DND-41 (cell line): ENCODE measurements around the gene ARHGAP27.

Experiments
- ATAC-seq: fragments of 200-7000 bp; cut with Tn5 transposase; 3 replicates; pipeline ENCODE4 v1.9.1; 2021; ENCODE audit warnings: low read depth; ENCODE audit not compliant: insufficient read depth
- DNase-seq: peaks from one replicate; pipeline ENCODE4 v3.0.0-alpha.2; 2020
- H2AFZ ChIP-seq: 2 replicates; pipeline ENCODE4 v1.6.0; 2012; ENCODE audit warnings: low read depth, low read length
- H3K27ac ChIP-seq: 2 replicates; pipeline ENCODE4 v1.5.1; 2012; ENCODE audit warnings: low read length, inconsistent platforms
- H3K27me3 ChIP-seq: fragments of 200-600 bp; sonication (generic); 2 replicates; pipeline ENCODE4 v1.6.0; 2012; ENCODE audit warnings: low read length, mild to moderate bottlenecking, inconsistent platforms; ENCODE audit not compliant: insufficient read depth, poor library complexity
- H3K36me3 ChIP-seq: 2 replicates; pipeline ENCODE4 v1.5.1; 2012; ENCODE audit warnings: low read length, inconsistent platforms; ENCODE audit not compliant: insufficient read depth
- H3K4me1 ChIP-seq: 2 replicates; pipeline ENCODE4 v1.5.1; 2012; ENCODE audit warnings: mild to moderate bottlenecking, low read length; ENCODE audit not compliant: insufficient read depth
- H3K4me2 ChIP-seq: 2 replicates; pipeline ENCODE4 v1.6.0; 2012; ENCODE audit warnings: mild to moderate bottlenecking, moderate library complexity, low read length, inconsistent platforms; ENCODE audit not compliant: insufficient read depth
- H3K4me3 ChIP-seq, 2 experiments: fragments of 200-600 bp in 1 of 2; shearing (Covaris generic) in 1 of 2; 2 replicates each; pipeline ENCODE4 v1.5.1; 2012 to 2016; ENCODE audit warnings: inconsistent platforms in 2 of 2, low read length in 2 of 2, mild to moderate bottlenecking in 2 of 2, low read depth in 1 of 2, moderate library complexity in 1 of 2
- H3K79me2 ChIP-seq: 2 replicates; pipeline ENCODE4 v1.6.0; 2012; ENCODE audit warnings: low read length, inconsistent platforms; ENCODE audit not compliant: insufficient read depth
- H3K9ac ChIP-seq: 2 replicates; pipeline ENCODE4 v1.6.0; 2012; ENCODE audit warnings: low read depth, mild to moderate bottlenecking, inconsistent platforms, low read length, moderate library complexity
- H3K9me3 ChIP-seq: 2 replicates; pipeline ENCODE4 v1.5.1; 2012; ENCODE audit warnings: low read length, moderate library complexity, mild to moderate bottlenecking, inconsistent platforms; ENCODE audit not compliant: insufficient read depth, severe bottlenecking
- H4K20me1 ChIP-seq: 2 replicates; pipeline ENCODE4 v1.6.0; 2012; ENCODE audit warnings: low read length; ENCODE audit not compliant: insufficient read depth
- CTCF ChIP-seq: IDR thresholded peaks from 2 replicates; pipeline ENCODE4 v1.5.1; 2012; ENCODE audit warnings: borderline replicate concordance, low read length, moderate library complexity, mild to moderate bottlenecking; ENCODE audit not compliant: poor library complexity, severe bottlenecking; ENCODE audit errors: extremely low read depth
- EZH2 ChIP-seq: IDR thresholded peaks from 3 replicates; pipeline ENCODE4 v1.6.1; 2012; ENCODE audit warnings: borderline replicate concordance, low read depth, mild to moderate bottlenecking, moderate library complexity, low read length, inconsistent platforms; ENCODE audit not compliant: severe bottlenecking

Gene ARHGAP27

DNA sequence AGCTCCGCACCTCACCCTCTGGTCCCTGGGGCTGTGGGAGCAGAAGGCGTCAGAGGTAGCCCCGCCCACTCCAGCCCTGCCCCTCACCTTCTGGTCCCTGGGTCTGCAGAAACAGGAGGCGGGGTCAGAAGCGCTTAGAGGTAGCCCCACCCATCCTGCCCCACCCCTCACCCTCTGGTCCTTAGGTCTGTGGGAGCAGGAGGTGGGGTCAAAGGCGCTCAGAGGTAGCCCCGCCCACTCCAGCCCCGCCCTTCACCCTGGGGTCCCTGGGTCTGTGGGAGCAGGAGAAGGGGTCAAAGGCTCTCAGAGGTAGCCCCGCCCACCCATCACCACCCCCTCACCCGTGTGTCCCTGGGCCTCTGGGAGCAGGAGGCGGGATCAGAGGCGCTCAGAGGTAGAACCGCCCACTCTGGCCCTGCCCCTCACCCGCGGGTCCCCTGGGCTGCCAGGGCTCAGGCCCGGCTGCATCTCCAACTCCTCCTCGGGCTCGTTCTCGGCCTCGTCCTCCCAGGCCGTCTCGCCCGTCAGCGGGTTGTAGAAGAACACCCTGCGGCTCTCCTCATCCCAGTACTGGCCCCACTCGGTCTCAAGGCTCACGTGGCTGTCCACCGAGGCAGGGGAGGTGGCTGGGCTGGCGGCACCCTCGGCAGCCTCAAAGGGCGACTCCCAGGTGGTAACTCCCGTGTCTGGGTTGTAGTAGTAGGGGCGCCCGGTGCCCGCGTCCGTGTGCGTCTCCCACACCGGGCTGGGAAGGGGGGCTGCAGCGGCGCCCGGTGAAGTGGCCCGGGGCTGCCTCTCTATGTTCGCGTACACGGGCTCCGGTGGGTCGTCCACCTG lies 27.2 kb downstream of the ARHGAP27 start:
- H3K36me3 ChIP-seq = peaks cover 55% of the 10 kb centered on the region
- H3K79me2 ChIP-seq = peaks cover 44% of the 10 kb centered on the region
- no peaks in the 10 kb centered on the region for H3K27me3 ChIP-seq
- DNase-seq (no peak), ATAC-seq (no peak)
- H3K4me3 ChIP-seq = no peak overlapping the region
- no peak overlapping the region for H3K27ac ChIP-seq
- no peak overlapping the region for H3K4me2 ChIP-seq
- H3K9ac ChIP-seq = no peak overlapping the region
- TF ChIP-seq CTCF (no peak), EZH2 (no peak)
- peaks cover 26% of the 10 kb centered on the region for H4K20me1 ChIP-seq
- H3K4me1 ChIP-seq = peaks cover 27% of the 10 kb centered on the region
- H3K9me3 ChIP-seq = no peaks in the 10 kb centered on the region
- H2AFZ ChIP-seq = no peak overlapping the region

GRCh38 chr17:45404870-45405249 lies 27.8 kb downstream of the ARHGAP27 start:
- no peak for DNase-seq
- H3K4me1 ChIP-seq = peaks cover 24% of the 10 kb centered on the region
- H3K27me3 ChIP-seq = no peaks in the 10 kb centered on the region
- H2AFZ ChIP-seq = no peak overlapping the region
- H3K4me2 ChIP-seq = no peak overlapping the region
- H3K36me3 ChIP-seq = peaks cover 58% of the 10 kb centered on the region
- no peak overlapping the region for H3K9ac ChIP-seq
- no peak for TF ChIP-seq EZH2
- no peak for TF ChIP-seq CTCF
- no peak overlapping the region for H3K27ac ChIP-seq
- no peak for ATAC-seq
- peaks cover 38% of the 10 kb centered on the region for H3K79me2 ChIP-seq
- no peak overlapping the region for H3K4me3 ChIP-seq
- H4K20me1 ChIP-seq = peaks cover 26% of the 10 kb centered on the region
- no peaks in the 10 kb centered on the region for H3K9me3 ChIP-seq

- H2AFZ ChIP-seq = no peak overlapping the region
- H4K20me1 ChIP-seq = peaks cover 25% of the 10 kb centered on the region
- peaks cover 30% of the 10 kb centered on the region for H3K79me2 ChIP-seq
- no peak overlapping the region for H3K4me3 ChIP-seq
- H3K9ac ChIP-seq = no peak overlapping the region
- TF ChIP-seq CTCF (no peak), EZH2 (no peak)
- no peak overlapping the region for H3K27ac ChIP-seq
- H3K27me3 ChIP-seq = no peaks in the 10 kb centered on the region
- no peaks in the 10 kb centered on the region for H3K9me3 ChIP-seq
- no peak for ATAC-seq
- no peak overlapping the region for H3K4me2 ChIP-seq
- no peak for DNase-seq
- H3K4me1 ChIP-seq = peaks cover 15% of the 10 kb centered on the region
- peaks cover 63% of the 10 kb centered on the region for H3K36me3 ChIP-seq
Observed at GRCh38 chr17:45403906-45404490, 28.7 kb downstream of the ARHGAP27 start.
